Activated CD8-positive, alpha-beta memory T cell treated with anti-CD3 and anti-CD28 coated beads, Interleukin-2, amount 10 ng/mL, durations not matched to agents 7 days and 5 days (primary cell): ENCODE data around the gene ATG4B. TPM values are rescaled to one million over a fixed set of nuclear protein-coding genes. Genes with fewer than 3 reads are reported as not detected.
A peak's percentile ranks its signal among the peaks of the same experiment; 100 is the strongest.

Experiments used
- ATAC-seq: fragments of 150-1000 bp; cut with Tn5 transposase; one replicate; pipeline ENCODE4 v1.10.0; 2021; ENCODE audit warnings: moderate library complexity
- CTCF ChIA-PET: fragments of 350-600 bp; sonication (Branson Sonifier 250); formaldehyde crosslinking; loops from one replicate; lab custom pipeline; 2021; ENCODE audit warnings: antibody characterized with exemption; lab: Charles Lee
- DNase-seq: peaks from one replicate; pipeline ENCODE4 v3.0.0-alpha.2; 2020
- H3K27ac Mint-ChIP-seq: one replicate; pipeline ENCODE4 v1.8.0; 2021; ENCODE audit warnings: mild to moderate bottlenecking, mixed read lengths
- H3K27me3 Mint-ChIP-seq: one replicate; pipeline ENCODE4 v1.8.0; 2021; ENCODE audit warnings: mixed read lengths
- H3K36me3 Mint-ChIP-seq: one replicate; pipeline ENCODE4 v1.8.0; 2021; ENCODE audit warnings: mild to moderate bottlenecking, mixed read lengths
- H3K4me1 Mint-ChIP-seq: one replicate; pipeline ENCODE4 v1.8.0; 2021; ENCODE audit warnings: mixed read lengths
- H3K4me3 Mint-ChIP-seq: one replicate; pipeline ENCODE4 v1.8.0; 2021; ENCODE audit warnings: mild to moderate bottlenecking, moderate library complexity, mixed read lengths
- H3K9me3 Mint-ChIP-seq: one replicate; pipeline ENCODE4 v1.8.0; 2022; ENCODE audit warnings: low read depth, mixed read lengths
- total RNA-seq, 2 experiments: library from RNA; stranded (reverse); gene quantifications; one replicate each; pipeline ENCODE4 v1.2.3, GENCODE V29; 2021

Gene ATG4B
- total RNA-seq, 2 experiments from 2014 or later, result 91.4 to 95.3 TPM

GRCh38 chr2:241668839-241669238, 31.3 kb downstream of the ATG4B start:
- Mint-ChIP-seq H3K36me3 (peaks cover 11% of the 10 kb centered on the region), H3K4me1 (peaks cover 22% of the 10 kb centered on the region), H3K4me3 (no peak overlapping the region), H3K9me3 (no peaks in the 10 kb centered on the region), H3K27me3 (no peaks in the 10 kb centered on the region), H3K27ac (no peak overlapping the region)
- ATAC-seq (no peak), DNase-seq (no peak)
- CTCF ChIA-PET, result no interaction called here

GRCh38 chr2:241670333-241671110, 33.0 kb downstream of the ATG4B start:
- CTCF ChIA-PET, result interaction anchor here (0.8 kb wide), 1 partner anchor 208 kb away, joined by 3 read pairs; no protein-coding TSS in a partner anchor
- peaks cover 20% of the 10 kb centered on the region for H3K4me1 Mint-ChIP-seq
- H3K36me3 Mint-ChIP-seq, result peaks cover 11% of the 10 kb centered on the region
- DNase-seq (no peak), ATAC-seq (no peak)
- no peak overlapping the region for H3K27ac Mint-ChIP-seq
- no peaks in the 10 kb centered on the region for H3K27me3 Mint-ChIP-seq
- no peak overlapping the region for H3K4me3 Mint-ChIP-seq
- no peaks in the 10 kb centered on the region for H3K9me3 Mint-ChIP-seq

GRCh38 chr2:241671457-241672240, 34.2 kb downstream of the ATG4B start:
- peaks cover 14% of the 10 kb centered on the region for H3K36me3 Mint-ChIP-seq
- DNase-seq, result no peak
- no peaks in the 10 kb centered on the region for H3K27me3 Mint-ChIP-seq
- ATAC-seq, result no peak
- CTCF ChIA-PET, result no interaction called here
- H3K4me1 Mint-ChIP-seq, result peaks cover 18% of the 10 kb centered on the region
- no peak overlapping the region for H3K4me3 Mint-ChIP-seq
- no peaks in the 10 kb centered on the region for H3K9me3 Mint-ChIP-seq
- H3K27ac Mint-ChIP-seq, result no peak overlapping the region

GRCh38 chr2:241672243-241673188, 35.0 kb downstream of the ATG4B start:
- Mint-ChIP-seq H3K4me1 (peaks cover 18% of the 10 kb centered on the region), H3K36me3 (peaks cover 17% of the 10 kb centered on the region), H3K9me3 (no peaks in the 10 kb centered on the region), H3K27ac (peak overlapping the region; percentile 45), H3K4me3 (no peak overlapping the region), H3K27me3 (no peaks in the 10 kb centered on the region)
- no peak for DNase-seq
- ATAC-seq, result no peak
- CTCF ChIA-PET, result no interaction called here

- H3K36me3 Mint-ChIP-seq, result peaks cover 20% of the 10 kb centered on the region
- DNase-seq (no peak), ATAC-seq (no peak)
- no peaks in the 10 kb centered on the region for H3K9me3 Mint-ChIP-seq
- H3K4me1 Mint-ChIP-seq, result peaks cover 18% of the 10 kb centered on the region
- CTCF ChIA-PET, result no interaction called here
- H3K27ac Mint-ChIP-seq, result peak overlapping the region; percentile 45
- no peaks in the 10 kb centered on the region for H3K27me3 Mint-ChIP-seq
- no peak overlapping the region for H3K4me3 Mint-ChIP-seq
Observed at GRCh38 chr2:241673189-241673663, 35.7 kb downstream of the ATG4B start.

- H3K4me3 Mint-ChIP-seq, result no peak overlapping the region
- peak overlapping the region; percentile 32 for H3K27ac Mint-ChIP-seq
- no peaks in the 10 kb centered on the region for H3K27me3 Mint-ChIP-seq
- no peaks in the 10 kb centered on the region for H3K9me3 Mint-ChIP-seq
- ATAC-seq (no peak), DNase-seq (no peak)
- CTCF ChIA-PET, result no interaction called here
- H3K36me3 Mint-ChIP-seq, result peaks cover 15% of the 10 kb centered on the region
- H3K4me1 Mint-ChIP-seq, result peaks cover 18% of the 10 kb centered on the region
Observed at GRCh38 chr2:241673797-241674725, 36.6 kb downstream of the ATG4B start.

GRCh38 chr2:241675885-241676284, 38.4 kb downstream of the ATG4B start:
- H3K27ac Mint-ChIP-seq, result no peak overlapping the region
- no peak overlapping the region for H3K4me3 Mint-ChIP-seq
- CTCF ChIA-PET, result interaction anchor here (0.6 kb wide), 1 partner anchor 9 kb away, joined by 3 read pairs; no protein-coding TSS in a partner anchor
- no peaks in the 10 kb centered on the region for H3K9me3 Mint-ChIP-seq
- H3K27me3 Mint-ChIP-seq, result no peaks in the 10 kb centered on the region
- ATAC-seq (no peak), DNase-seq (no peak)
- peaks cover 18% of the 10 kb centered on the region for H3K4me1 Mint-ChIP-seq
- peaks cover 25% of the 10 kb centered on the region for H3K36me3 Mint-ChIP-seq

GRCh38 chr2:241676665-241677064, 39.2 kb downstream of the ATG4B start:
- no peak overlapping the region for H3K27ac Mint-ChIP-seq
- H3K36me3 Mint-ChIP-seq, result peaks cover 29% of the 10 kb centered on the region
- H3K4me3 Mint-ChIP-seq, result no peak overlapping the region
- CTCF ChIA-PET, result no interaction called here
- no peak for DNase-seq
- no peaks in the 10 kb centered on the region for H3K27me3 Mint-ChIP-seq
- no peaks in the 10 kb centered on the region for H3K9me3 Mint-ChIP-seq
- ATAC-seq, result no peak
- H3K4me1 Mint-ChIP-seq, result peaks cover 18% of the 10 kb centered on the region

GRCh38 chr2:241677392-241677791, 39.9 kb downstream of the ATG4B start:
- CTCF ChIA-PET, result no interaction called here
- no peak for ATAC-seq

GRCh38 chr2:241678307-241678706, 40.8 kb downstream of the ATG4B start:
- Mint-ChIP-seq H3K36me3 (peaks cover 39% of the 10 kb centered on the region), H3K27me3 (no peaks in the 10 kb centered on the region), H3K4me3 (no peak overlapping the region), H3K27ac (no peak overlapping the region), H3K4me1 (peaks cover 16% of the 10 kb centered on the region), H3K9me3 (no peaks in the 10 kb centered on the region)
- ATAC-seq, result no peak
- CTCF ChIA-PET, result interaction anchor here (1.5 kb wide), 1 partner anchor 10 kb away, joined by 3 read pairs; no protein-coding TSS in a partner anchor
- no peak for DNase-seq

More at GRCh38 chr2:241677392-241677791, 39.9 kb downstream of the ATG4B start:
- no peak overlapping the region for H3K4me3 Mint-ChIP-seq
- H3K9me3 Mint-ChIP-seq, result no peaks in the 10 kb centered on the region
- H3K4me1 Mint-ChIP-seq, result peaks cover 20% of the 10 kb centered on the region
- H3K27ac Mint-ChIP-seq, result no peak overlapping the region
- H3K36me3 Mint-ChIP-seq, result peaks cover 32% of the 10 kb centered on the region
- DNase-seq, result no peak
- no peaks in the 10 kb centered on the region for H3K27me3 Mint-ChIP-seq

- no peak for DNase-seq
- H3K4me1 Mint-ChIP-seq, result peaks cover 11% of the 10 kb centered on the region
- H3K27me3 Mint-ChIP-seq, result no peaks in the 10 kb centered on the region
- no peaks in the 10 kb centered on the region for H3K9me3 Mint-ChIP-seq
- peaks cover 41% of the 10 kb centered on the region for H3K36me3 Mint-ChIP-seq
- no peak overlapping the region for H3K4me3 Mint-ChIP-seq
- CTCF ChIA-PET, result interaction anchor here (1.5 kb wide), 1 partner anchor 9 kb away, joined by 3 read pairs; no protein-coding TSS in a partner anchor
- no peak for ATAC-seq
- H3K27ac Mint-ChIP-seq, result no peak overlapping the region
Observed at GRCh38 chr2:241678784-241679540, 41.5 kb downstream of the ATG4B start.
